Ishikawa (cell line): ENCODE data around the gene NRXN3.

Experiments
- NFIC ChIP-seq: IDR thresholded peaks from 2 replicates; pipeline ENCODE4 v1.6.1; 2012
- TAF1 ChIP-seq: IDR thresholded peaks from 2 replicates; pipeline ENCODE4 v1.6.1; 2012; ENCODE audit warnings: low read depth, mild to moderate bottlenecking

GRCh38 chr14:78340250-78340649 lies 170.1 kb downstream of the NRXN3 start:
- TF ChIP-seq TAF1 (no peak), NFIC (no peak)
